A172 (cell line): ENCODE results near the gene POTEM. TPM values are rescaled to one million over a fixed set of nuclear protein-coding genes. Genes with fewer than 3 reads are reported as not detected.
"Not testable (repeated sequence)": the region's sequence is repeated elsewhere in the genome, so short reads cannot be mapped to it uniquely, and the experiment has no call there.

Source experiments
- DNase-seq: peaks from one replicate; pipeline ENCODE4 v3.0.0-alpha.2; 2015; ENCODE audit warnings: low spot score
- total RNA-seq: library from RNA; depleted of rRNA; stranded (reverse); fragments of >200 nt; shearing (Covaris generic); gene quantifications from 2 replicates; pipeline ENCODE4 v1.2.3, GENCODE V29; 2014; rRNA removed

POTEM gene
- total RNA-seq = not detected in 2 replicates

DNA sequence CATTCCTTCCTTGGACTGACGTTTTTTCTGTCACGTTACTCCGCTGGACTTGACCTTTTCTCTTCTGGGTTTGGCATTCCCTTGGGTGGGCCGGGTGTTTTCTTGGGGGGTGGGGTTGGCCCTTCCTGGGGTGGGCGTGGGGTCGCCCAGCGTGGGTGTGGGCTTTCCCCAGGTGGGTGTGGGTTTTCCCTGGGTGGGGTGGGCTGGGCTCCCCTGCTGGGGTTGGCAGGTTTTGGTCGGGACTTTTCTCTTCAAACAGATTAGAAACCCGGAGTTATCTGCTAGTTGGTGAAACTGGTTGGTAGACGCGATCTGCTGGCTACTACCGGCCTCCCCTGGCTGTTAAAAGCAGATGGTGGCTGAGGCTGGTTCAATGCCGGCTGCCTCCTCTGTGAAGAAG is at the start of gene POTEM:
Gene POTEM (plus strand): TSS at position 301 of the 400 bp plus-strand sequence. CDS start 52 bp downstream, at position 353.
- DNase-seq = not testable (repeated sequence)

DNA sequence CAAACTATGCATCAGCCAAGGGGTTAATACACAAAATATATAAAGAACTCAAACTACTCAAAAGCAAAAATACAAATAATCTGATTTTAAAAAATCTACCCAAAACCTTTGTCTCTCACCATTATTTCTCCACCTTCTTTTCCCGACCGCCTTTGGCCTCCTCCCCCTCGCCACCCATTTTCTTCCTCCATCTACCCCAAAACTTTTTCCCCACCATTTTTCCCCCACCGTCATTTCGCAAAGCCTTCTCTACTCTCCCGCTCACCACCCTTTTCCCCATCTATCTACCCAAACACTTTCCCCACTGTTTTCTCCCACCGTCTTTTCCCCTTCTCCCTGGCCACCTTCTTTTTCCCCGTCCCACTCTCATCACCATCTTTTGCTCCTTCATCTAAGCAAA is 48.9 kb upstream of the POTEM start:
- DNase-seq = not testable (repeated sequence)

DNA sequence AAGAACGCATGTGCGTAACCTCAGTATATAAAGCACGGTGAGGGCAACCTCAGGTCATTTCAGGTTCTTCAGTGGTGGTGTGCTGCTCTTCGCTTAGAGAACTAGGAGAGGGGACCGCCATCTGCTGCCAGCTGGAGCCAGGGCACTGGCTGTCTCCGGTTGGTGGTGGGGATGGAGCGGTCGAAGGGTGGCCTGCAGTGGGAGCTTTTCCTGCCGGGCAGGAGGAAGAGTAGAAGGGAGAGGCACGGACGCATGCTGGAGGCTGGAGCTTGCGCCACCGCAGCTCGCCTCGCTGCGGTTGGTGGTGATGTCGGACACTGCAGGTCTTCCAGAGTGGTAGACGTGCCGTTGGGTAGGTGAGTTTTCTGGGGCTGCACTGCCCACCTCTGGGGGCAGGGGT is 47.2 kb upstream of the POTEM start:
- not testable (repeated sequence) for DNase-seq

DNA sequence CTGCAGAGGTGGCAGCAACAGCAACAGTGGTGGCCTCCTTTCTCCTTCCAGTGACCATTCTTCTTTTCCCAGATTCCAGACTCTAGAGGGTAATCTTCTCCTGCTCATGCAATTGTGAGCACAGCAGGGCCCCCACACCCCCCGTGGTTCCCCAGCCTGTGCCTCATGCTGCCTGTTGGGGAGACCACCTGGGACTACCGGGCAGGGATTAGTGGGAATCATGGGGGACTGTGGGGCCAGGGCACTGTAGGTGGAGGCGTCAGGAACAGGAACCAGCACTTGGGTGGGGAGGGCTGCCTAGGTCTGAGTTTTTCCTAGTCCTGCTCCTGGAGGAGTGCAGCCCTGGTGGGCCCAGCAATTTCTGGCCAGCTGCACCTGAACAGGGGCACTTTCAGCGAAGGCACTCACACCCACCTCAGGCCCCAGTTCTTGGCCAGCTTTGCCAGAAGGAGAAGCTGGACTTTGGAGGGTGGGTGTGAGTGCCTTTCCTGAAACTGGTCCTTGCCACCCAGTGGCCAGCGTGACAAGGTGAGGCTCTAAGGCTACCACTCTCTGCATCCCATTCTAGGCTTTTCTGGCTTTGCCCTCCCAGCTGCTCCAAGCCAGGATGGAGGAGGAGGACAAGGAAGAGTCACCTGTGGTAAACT is 46.1 kb upstream of the POTEM start:
- DNase-seq = not testable (repeated sequence)

DNA sequence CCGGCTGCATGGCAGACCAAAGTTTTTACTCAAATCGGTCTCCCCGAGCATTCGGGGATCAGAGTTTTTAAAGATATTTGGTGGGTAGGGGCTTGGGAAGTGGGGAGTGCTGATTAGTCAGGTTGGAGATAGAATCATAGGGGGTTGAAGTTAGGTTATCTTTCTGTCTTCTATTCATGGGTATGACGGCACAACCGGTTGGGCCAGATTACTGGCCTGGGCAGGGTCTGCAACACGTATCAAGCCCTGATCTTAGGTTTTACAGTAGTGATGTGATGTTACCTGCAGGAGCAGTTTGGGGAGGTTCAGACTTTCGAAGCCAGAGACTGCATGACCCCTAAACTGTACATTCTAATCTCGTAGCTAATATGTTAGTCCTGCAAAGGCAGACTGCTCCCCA is 30.4 kb upstream of the POTEM start:
- not testable (repeated sequence) for DNase-seq

DNA sequence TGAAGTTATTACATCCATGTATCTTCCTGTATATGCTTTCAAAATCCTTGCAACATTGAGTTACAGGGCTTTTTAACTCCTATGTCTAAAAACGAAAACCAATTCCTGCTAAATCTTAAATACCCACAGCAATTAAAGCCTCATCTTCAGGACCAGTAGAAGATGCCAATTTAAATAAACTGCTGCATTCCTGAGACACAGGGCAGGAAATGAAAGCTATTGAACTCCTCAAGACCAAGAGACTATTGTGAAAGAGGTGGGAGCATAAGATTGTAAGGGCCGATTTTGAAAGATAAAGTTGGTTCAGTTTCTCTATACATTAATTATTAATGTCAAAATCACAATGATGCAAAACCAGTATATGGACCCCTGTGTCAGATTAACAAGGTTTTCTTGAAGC is 28.5 kb upstream of the POTEM start:
- DNase-seq = not testable (repeated sequence)

DNA sequence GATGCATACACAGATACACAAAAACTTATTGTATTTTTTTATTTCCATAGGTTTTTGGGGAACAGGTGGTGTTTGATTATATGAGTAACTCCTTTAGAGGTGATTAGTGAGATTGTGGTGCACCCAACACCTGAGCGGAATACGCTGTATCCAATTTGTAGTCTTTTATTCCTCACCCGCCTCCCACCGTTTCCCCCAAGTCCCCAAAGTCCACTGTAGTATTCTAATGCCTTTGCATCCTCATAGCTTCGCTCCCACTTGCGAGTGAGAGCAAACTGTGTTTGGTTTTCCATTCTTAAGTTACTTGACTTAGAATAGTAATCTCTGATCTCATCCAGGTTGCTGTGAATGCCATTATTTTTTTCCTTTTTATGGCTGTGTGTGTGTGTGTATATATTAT is 17.3 kb upstream of the POTEM start:
- not testable (repeated sequence) for DNase-seq

DNA sequence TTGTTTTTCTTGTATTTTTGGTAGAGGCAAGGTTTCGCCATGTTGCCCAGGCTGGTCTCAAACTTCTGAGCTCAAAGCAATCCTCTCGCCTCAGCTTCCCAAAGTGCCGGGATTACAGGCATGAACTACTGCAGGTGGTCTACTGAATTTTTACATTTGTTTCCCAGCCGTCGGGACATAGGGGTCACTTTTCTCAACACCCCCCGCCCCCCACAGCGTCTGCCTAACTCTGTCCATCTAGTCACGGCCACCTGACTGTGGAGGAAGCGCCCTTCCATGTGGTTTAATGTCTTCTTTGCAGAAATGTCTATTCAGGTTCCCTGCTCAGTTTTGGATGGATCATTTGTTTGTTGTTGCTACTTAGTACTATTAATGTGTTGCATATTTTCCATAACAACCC is 14.1 kb upstream of the POTEM start:
- DNase-seq = not testable (repeated sequence)

DNA sequence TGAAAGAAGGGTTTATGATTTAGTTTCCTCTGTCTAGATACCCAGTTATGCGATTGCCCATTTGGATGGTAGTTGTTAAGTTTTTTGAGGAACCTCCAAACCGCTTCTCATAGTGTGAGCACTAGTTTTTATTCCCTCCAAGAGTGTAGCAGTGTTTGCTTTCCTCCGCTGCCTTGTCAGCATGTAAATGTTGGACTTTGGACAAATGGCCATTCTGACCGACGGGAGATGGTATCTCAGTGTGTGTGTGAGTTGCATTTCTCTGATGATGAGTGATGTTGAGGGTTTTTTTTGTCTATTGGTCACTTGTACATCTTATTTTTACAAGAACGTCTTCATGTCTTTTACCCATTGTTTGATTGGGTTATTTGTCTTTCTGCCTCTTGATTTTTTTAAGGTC is 11.4 kb upstream of the POTEM start:
- not testable (repeated sequence) for DNase-seq

DNA sequence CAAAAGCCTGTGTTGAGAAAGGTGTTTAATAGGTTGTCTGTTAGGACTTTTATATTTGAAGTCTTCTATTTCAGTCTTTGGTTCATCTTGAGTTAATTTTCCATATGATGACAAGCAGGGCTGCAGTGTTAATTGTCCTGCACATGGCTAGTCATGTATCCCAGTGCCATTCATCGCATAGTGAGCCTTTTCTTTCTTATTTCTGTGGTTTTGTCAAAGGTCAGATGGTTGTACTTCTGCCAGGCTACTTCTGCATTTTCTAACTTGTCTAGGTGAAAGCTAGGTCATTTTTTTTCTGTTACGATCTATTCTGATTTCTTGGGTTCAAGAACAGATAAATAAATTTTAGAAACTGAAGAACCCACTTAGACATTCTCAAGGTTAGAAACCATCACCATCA is 5.7 kb upstream of the POTEM start:
- not testable (repeated sequence) for DNase-seq

DNA sequence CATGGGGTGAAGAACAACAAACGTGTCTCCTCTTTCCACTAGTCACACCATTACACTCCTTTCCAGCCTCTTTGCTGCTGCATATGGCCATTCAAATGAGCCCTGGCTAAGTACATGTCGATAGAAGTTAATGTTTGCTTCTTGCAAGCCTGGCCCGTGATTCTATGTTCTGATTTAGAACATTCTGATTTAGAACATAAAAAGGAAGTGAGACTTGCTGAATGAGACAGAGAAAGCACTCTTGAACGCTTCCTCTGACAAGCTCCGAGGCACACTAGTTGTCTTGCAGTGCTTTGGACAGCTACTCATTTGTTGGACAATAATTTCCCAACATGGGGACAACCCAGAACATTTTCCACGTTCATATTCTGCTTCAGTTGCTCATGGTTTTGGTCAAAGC is 5.1 kb upstream of the POTEM start:
- DNase-seq = not testable (repeated sequence)

DNA sequence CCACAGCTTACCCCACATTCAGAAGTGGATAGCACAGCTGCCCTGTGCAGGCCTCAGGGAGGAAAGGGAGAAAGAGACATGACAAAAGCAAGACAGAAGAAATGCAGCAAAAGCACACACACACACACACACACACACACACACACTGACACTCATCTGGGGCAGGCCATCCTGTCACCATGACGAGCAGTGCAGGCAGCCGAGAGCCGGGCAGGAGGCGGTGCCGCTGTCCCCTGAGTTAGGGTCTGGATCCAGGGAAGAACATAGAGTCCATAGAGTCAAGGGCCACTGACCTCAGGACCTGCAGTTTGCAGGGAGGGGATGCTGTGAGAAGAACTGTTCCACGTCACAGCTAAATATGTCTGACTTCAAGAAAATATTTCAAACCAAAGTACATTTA is 4.0 kb upstream of the POTEM start:
- DNase-seq = not testable (repeated sequence)

DNA sequence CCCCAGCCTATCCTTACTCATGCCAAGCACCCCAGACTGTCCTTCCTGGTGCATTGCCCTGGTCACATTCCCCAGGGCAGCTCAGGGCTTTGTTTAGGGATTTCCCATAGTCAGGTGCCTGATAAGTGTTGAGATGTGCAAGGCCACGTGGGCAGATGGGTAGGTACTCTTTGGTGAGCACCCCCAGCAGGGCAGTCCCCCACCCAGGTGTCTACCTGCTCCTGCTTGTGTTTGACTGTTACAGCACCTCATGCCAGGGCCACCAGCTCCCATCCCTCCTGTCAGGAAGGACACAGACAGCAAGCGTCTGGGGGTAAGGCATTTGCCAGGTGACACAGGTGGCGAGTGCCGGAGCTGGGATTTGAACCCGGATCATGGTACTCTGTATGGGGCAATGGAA is 2.4 kb upstream of the POTEM start:
- DNase-seq = not testable (repeated sequence)

DNA sequence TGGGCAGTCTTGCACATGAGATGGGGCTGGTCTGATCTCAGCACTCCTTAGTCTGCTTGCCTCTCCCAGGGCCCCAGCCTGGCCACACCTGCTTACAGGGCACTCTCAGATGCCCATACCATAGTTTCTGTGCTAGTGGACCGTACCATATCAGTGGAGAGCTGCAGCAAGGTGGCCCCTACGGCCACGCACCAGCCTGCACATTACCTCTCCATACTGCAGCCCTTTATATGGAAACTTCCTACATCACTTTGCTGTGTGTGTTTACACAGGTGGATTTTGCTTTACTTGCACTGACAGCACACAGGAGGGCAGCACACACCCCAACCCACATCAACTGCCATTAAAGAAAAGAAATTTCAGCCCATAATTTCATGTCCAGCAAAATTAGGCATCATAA is 35.3 kb downstream of the POTEM start:
- DNase-seq = not testable (repeated sequence)

DNA sequence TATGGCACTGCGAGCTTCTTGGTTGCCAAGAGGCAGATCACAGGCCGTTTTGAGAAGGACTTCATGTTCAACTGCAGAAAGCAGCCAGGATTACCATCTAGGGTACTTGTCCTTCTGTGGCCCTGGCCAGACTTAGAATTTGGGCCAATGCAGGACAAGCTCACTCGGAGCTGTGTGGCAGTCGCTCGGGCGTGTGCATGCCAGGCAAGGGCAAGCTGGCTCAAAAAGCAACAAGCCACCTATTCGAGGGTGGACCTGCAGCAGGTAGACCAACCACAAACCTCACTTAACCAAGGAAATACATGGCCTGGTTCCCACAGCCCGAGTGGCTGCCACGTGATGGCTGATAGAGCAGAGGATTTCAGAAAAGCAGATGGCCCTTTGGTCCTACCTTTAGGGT is 39.3 kb downstream of the POTEM start:
- not testable (repeated sequence) for DNase-seq

DNA sequence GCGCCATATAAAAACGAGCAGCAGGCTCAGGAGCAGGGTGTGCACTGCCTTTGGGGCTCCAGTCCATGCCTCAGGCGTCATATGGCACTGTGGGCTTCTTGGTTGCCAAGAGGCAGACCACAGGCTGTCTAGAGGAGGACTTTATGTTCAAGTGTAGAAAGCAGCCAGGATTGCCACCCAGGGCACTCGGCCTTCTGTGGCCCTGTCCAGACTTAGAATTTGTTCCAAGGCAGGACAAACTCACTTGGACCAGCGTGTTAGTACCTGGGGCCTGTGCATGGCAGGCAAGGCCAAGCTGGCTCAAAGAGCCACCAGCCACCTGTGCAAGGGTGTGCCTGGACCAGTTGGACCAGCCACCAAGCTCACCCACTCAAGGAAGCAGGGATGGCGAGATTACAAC is 40.4 kb downstream of the POTEM start:
- DNase-seq = not testable (repeated sequence)

DNA sequence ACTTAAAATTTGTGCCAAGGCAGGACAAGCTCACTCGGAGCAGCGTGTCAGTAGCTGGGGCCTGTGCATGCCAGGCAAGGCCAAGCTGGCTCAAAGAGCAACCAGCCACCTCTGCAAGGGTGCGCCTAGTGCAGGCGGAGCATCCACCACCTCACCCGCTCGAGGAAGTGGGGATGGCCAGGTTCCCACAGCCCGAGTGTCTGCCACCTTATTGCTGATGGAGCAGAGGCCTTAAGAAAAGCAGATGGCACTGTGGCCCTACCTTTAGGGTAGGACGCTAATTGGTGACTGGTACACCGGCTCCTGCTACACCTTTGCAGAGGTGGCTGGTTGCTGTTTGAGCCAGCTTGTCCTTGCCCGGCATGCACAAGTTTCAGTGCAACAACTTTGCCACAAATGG is 43.8 kb downstream of the POTEM start:
- not testable (repeated sequence) for DNase-seq

DNA sequence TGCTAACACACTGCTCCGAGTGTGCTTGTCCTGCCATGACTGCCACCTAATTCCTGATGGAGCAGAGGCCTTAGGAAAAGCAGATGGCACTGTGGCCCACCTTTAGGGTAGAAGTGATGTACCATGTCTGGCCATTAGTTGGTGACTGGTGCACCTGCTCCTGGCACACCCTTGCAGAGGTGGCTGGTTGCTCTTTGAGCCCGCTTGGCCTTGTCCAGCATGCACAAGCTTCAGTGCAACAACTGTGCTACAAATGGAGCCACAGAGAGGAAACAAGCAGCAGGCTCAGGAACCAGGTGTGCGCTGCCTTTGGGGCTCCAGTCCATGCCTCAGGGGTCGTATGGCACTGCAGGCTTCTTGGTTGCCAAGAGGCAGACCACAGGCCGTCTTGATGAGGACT is 44.5 kb downstream of the POTEM start:
- DNase-seq = not testable (repeated sequence)

DNA sequence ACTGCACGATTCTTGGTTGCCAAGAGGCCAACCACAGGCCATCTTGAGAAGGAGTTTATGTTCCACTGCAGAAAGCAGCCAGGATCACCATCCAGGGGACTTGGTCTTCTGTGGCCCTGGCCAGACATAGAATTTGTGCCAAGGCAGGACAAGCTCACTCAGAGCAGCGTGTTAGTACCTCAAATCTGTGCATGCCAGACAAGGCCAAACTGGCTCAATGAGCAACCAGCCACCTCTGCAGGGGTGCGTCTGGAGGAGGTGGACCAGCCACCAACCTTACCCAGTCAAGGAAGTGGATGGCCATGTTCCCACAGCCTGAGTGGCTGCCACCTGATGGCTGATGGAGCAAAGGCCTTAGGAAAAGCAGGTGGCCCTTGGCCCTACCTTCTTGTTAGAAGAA is 48.0 kb downstream of the POTEM start:
- DNase-seq = not testable (repeated sequence)

DNA sequence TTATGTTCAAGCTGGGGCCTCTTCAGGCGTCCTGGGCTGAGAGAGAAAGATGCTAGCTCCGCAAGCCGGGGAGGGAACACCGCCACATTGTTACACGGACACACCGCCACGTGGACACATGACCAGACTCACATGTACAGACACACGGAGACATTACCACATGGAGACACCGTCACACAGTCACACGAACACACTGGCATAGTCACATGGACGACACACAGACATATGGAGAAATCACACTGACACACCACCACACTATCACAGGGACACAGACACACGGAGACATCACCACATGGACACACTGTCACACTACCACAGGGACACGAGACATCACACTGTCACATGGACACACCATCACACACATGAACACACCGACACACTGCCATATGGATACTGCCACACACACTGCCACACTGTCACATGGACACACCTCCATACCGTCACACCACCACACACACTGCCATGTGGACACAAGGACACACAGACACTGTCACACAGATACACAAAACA is 57.9 kb downstream of the POTEM start:
- DNase-seq = not testable (repeated sequence)

DNA sequence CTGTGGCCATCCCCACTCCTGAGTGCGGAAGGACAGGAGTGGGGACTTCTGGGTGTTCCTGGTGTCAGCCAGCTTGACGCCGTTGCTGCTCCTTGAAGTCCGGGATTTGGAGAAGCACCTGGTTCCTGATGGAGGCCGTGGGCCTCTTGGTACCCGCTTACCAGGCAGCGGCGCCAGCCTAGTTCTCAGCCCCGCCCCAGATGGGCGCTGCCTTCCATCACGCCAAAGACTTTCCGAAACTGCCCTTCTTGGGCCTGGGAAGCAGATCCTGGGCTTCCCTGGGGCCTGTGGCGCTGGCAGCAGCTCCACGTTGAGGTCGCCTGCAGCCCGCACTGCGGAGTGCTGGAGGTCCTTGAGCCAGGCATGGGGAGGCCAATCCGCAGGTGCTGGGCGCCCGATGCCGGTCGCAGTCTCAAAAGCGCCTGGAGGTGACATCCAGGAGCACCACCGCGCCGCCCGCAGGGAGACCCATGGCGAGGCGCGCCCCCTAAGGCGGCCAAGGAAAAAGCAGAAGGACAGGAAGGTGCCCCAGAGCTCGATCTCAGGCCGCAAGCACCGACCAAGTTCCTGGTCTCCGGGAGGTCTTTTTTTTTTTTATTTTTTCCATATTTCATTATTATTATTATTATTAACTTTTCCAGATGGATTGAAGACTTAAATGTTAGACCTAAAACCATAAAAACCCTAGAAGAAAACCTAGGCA is 59.6 kb downstream of the POTEM start:
- DNase-seq = not testable (repeated sequence)

DNA sequence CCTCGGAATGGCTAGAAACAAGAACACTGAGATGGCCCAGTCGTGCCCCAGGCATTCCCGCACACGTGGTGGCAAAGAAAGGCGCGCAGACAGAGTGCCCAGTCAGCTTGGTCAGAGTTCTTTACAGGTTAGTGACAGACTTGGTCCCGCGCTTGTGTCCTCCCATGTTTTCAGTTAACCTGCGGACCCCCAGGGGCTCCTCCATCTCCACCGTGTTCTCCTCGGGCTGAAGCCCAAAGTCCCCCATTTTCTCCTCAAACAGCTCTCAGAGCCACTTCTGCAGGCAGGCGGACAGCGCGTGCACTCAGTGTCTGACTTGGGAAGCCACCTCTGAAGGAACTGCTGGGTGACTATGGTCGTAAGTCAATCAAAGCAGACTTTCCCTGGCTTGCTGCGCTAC is 60.7 kb downstream of the POTEM start:
- not testable (repeated sequence) for DNase-seq

DNA sequence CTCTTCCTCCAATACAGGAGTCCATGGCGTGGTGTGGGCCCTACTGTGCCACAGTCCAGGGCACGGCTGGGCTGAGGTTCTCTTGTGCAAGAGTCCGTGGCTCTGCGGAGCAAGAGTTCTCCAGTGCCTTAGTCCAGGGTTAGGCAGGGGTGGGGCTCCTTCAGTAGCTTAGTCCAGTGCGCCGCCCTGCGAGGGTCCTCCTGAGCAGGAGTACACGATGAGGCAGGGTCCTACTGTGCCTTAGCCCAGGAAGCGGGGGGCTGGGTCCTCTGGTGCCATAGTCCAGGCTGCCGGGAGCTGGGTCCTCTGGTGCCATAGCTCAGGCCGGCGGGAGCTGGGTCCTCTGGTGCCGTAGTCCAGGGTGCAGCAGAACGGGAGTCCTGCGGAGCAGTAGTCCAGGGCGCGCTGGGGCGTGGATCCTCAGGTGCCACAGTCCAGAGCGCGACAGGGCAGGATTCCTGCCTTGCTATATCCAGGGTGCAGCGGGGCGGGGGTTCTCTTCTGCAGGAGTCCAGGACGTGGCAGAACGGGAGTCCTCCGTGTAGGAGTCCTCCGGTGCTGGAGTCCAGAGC is 69.7 kb downstream of the POTEM start:
- DNase-seq = not testable (repeated sequence)
